ENCODE measurements around the gene RNFT2. TPM values are rescaled to one million over a fixed set of nuclear protein-coding genes. Genes with fewer than 3 reads are reported as not detected.
"Not testable (repeated sequence)": the region's sequence is repeated elsewhere in the genome, so short reads cannot be mapped to it uniquely, and the experiment has no call there.

The RNFT2 gene
- total and polyA plus RNA-seq, 9 donors = 0.88 to 2.1 (median 1.4) TPM

DNA sequence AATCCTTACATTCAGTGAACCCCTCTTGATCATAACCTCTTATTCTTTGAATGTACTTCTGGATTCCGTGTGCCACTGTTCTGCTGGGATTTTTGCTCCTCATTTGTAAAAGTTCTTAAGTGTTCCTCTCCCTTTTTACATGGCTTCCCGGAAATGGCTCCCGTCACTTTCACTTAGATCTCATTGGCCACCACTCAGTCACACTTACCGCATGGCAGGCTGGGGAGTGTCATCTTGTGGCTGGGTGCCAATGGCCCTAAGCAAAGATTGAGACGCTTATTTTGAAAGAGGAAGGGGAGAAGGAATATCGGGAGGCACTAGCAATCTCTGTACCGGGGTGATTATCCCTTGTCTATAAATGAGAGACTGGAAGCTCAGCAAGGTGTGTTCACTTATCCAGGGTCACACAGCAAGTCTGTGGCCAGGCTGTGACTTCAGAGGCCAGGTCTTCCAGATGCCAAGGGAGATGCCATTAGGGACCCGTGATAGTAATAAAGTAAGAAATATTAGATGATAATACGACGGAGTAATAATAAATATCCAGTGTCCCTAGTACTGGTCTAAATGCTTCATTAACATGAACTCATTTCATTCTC is 68.8 kb downstream of the RNFT2 start:
- Histone ChIP-seq H3K27ac (ENCODE audit: low read length) (no peak overlapping the region), H3K36me3 (ENCODE audit: control insufficient read depth, insufficient read depth, low read length) (no peaks in the 10 kb centered on the region), H3K27me3 (ENCODE audit: control insufficient read depth, insufficient read depth, low read length) (no peaks in the 10 kb centered on the region), H3K4me3 (ENCODE audit: low read length) (no peak overlapping the region), H3K4me1 (ENCODE audit: control insufficient read depth, insufficient read depth, low read length) (no peaks in the 10 kb centered on the region), H3K9me3 (replicated peaks; ENCODE audit: control insufficient read depth, low read depth, low read length) (no peaks in the 10 kb centered on the region)
- DNase-seq = no peak
- WGBS (ENCODE audit: insufficient coverage) = 61% methylated on average over 3 of the region's 10 CpGs

DNA sequence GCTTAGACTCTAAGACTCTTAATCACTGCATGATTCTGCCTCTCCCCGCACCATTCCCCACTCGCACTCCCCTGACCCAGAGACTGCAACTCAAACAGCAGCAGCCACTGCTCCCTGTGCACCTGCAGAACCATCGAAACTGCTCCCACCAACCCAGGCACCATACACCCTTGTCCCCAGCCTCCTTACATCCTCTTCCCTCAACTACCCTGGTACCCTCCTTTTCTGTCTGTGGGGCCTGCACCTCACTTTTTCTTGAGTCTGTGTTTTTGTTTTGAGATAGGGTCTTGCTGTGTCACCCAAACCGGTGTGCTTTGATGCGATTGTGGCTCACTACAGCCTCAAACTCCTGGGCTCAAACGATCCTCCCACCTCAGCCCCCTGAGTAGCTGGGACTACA is 69.4 kb downstream of the RNFT2 start:
- 98% methylated on average over 5 of the region's 6 CpGs for WGBS (ENCODE audit: insufficient coverage)
- Histone ChIP-seq H3K36me3 (ENCODE audit: control insufficient read depth, insufficient read depth, low read length) (no peaks in the 10 kb centered on the region), H3K4me1 (ENCODE audit: control insufficient read depth, insufficient read depth, low read length) (no peaks in the 10 kb centered on the region), H3K4me3 (ENCODE audit: low read length) (no peak overlapping the region), H3K9me3 (replicated peaks; ENCODE audit: control insufficient read depth, low read depth, low read length) (no peaks in the 10 kb centered on the region), H3K27ac (ENCODE audit: low read length) (no peak overlapping the region), H3K27me3 (ENCODE audit: control insufficient read depth, insufficient read depth, low read length) (no peaks in the 10 kb centered on the region)
- no peak for DNase-seq

DNA sequence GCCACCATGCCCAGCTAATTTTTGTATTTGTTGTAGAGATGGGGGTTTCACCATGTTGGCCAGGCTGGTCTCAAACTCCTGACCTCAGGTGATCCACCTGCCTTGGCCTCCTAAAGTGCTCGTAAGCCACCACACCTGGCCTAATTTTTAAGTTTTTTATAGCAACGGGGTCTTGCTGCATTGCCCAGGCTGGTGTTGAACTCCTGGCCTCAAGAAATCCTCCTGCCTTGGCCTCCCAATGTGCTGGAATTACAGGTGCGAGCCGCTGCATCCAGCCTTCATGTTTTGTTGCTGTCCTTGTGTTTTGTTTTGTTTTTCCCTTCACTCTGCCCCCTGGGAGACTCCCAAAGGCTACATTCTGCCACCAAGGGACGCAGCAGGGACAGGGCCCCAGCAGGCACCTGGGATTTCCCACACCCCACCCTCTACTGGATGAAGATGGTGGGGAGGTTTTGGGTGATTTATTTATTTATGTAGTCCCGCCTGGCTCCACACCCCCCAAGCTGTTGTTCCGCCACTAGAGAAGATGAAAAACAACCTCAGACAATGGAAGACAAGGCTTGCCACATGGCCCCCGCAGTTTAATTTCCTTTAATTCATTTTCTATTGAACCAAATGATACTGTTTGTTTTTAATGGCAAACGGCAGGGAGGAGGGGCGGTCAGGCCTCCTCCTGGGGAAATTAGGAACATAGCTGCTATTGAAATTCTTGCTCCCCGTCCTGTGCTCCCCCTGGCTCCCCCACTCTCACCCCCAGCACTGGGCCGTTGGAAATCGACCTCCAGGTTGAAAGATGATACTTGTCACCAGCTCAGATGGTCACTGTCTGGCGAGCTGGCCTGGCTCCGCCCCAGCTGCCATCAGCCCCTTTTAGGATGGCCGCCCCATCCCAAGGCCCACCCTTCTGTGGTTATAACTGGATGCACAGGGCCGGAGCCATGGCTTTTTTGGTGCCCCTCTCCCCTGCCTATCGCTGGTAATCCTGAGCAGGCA is 70.3 kb downstream of the RNFT2 start:
- DNase-seq = no peak
- Histone ChIP-seq H3K9me3 (replicated peaks; ENCODE audit: control insufficient read depth, low read depth, low read length) (no peaks in the 10 kb centered on the region), H3K4me3 (ENCODE audit: low read length) (no peak overlapping the region), H3K4me1 (ENCODE audit: control insufficient read depth, insufficient read depth, low read length) (no peaks in the 10 kb centered on the region), H3K36me3 (ENCODE audit: control insufficient read depth, insufficient read depth, low read length) (no peaks in the 10 kb centered on the region), H3K27me3 (ENCODE audit: control insufficient read depth, insufficient read depth, low read length) (no peaks in the 10 kb centered on the region), H3K27ac (ENCODE audit: low read length) (no peak overlapping the region)
- 66% methylated on average over 10 of the region's 18 CpGs for WGBS (ENCODE audit: insufficient coverage)

DNA sequence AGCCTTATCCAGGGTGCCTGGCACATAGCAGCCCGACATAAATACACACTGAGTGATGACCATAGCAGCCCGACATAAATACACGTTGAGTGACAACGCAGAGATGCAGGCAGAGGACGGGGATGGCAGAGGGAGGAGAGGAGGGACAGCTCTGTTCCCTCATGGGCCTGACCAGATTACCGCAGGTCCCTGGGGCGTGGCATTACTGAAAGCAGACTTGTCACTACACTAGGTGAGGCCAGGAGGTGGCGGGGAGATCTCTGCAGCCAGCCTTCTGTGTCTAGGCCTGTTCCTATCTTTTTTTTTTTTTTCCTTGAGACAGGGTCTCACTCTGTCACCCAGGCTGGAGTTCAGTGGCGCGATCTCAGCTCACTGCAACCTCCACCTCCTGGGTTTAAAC is 74.1 kb downstream of the RNFT2 start:
- no peaks in the 10 kb centered on the region for H3K27me3 ChIP-seq (ENCODE audit: control insufficient read depth, insufficient read depth, low read length)
- 97% methylated on average over 8 of the region's 10 CpGs for WGBS (ENCODE audit: insufficient coverage)

DNA sequence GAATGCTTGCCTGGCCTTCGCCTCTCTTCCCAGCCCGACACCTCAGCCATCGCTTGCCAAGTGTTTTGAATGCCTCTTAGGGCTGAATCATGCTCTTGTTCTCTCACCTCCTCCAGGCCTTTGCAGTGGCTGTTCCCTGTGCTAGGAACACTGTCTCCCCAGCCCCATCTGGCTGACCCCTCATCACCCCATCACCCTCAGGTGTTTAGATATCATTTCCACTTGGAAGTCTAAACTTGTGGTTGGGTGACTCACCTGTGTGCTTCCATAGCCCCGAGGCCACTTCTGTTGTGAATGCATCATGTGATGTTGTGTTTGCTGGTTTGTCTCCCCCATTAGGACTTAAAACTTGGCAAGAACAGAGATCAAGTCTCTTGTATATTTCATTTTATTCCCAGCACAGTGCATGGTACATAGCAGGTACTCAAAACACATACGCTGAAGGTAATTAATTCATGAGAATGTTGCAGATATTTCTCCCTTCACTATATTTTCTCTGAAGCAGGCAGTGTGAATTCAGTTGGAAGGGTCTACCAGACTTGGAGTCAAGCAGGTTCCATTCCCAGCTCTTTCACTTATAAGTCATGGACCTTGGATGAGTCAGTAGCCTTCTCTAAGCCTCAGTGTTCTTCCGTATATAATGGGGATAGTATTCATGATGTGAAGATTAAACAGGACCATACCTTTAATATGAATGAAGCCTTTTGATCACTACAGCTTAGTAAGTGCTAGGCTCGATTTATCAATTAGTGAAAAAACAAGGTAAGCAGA is 75.3 kb downstream of the RNFT2 start:
- no peaks in the 10 kb centered on the region for H3K36me3 ChIP-seq (ENCODE audit: control insufficient read depth, insufficient read depth, low read length)
- no peaks in the 10 kb centered on the region for H3K9me3 ChIP-seq (replicated peaks; ENCODE audit: control insufficient read depth, low read depth, low read length)
- H3K4me1 ChIP-seq (ENCODE audit: control insufficient read depth, insufficient read depth, low read length) = peaks cover 5% of the 10 kb centered on the region
- H3K27me3 ChIP-seq (ENCODE audit: control insufficient read depth, insufficient read depth, low read length) = no peaks in the 10 kb centered on the region
- no peak for DNase-seq
- H3K27ac ChIP-seq (ENCODE audit: low read length) = no peak overlapping the region
- 85% methylated on average over 3 of the region's 7 CpGs for WGBS (ENCODE audit: insufficient coverage)
- H3K4me3 ChIP-seq (ENCODE audit: low read length) = no peak overlapping the region

More for the DNA sequence above, 74.1 kb downstream of the RNFT2 start:
- DNase-seq = no peak
- Histone ChIP-seq H3K9me3 (replicated peaks; ENCODE audit: control insufficient read depth, low read depth, low read length) (no peaks in the 10 kb centered on the region), H3K4me1 (ENCODE audit: control insufficient read depth, insufficient read depth, low read length) (no peaks in the 10 kb centered on the region), H3K4me3 (ENCODE audit: low read length) (no peak overlapping the region), H3K36me3 (ENCODE audit: control insufficient read depth, insufficient read depth, low read length) (no peaks in the 10 kb centered on the region), H3K27ac (ENCODE audit: low read length) (no peak overlapping the region)

DNA sequence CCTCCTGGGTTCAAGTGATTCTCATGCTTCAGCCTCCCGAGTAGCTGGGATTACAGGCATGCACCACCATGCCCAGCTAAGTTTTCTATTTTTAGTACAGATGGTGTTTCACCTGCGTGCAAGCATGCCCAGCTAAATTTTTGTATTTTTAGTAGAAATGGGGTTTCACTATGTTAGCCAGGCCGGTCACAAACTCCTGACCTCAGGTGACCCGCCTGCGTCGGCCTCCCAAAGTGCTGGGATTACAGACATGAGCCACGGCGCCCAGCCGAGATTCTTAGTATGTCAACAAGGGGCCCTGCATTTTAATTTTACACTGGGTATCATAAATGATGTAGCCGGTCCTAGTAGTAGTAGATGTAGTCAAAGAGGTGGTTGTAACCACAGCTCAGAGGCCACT is 76.7 kb downstream of the RNFT2 start:
- 85% methylated on average over 5 of the region's 10 CpGs for WGBS (ENCODE audit: insufficient coverage)
- not testable (repeated sequence) for H3K4me3 ChIP-seq (ENCODE audit: low read length); DNase-seq; H3K27ac ChIP-seq (ENCODE audit: low read length); H3K9me3 ChIP-seq (replicated peaks; ENCODE audit: control insufficient read depth, low read depth, low read length); H3K36me3 ChIP-seq (ENCODE audit: control insufficient read depth, insufficient read depth, low read length); H3K27me3 ChIP-seq (ENCODE audit: control insufficient read depth, insufficient read depth, low read length)
- peaks cover 11% of the 10 kb centered on the region for H3K4me1 ChIP-seq (ENCODE audit: control insufficient read depth, insufficient read depth, low read length)

DNA sequence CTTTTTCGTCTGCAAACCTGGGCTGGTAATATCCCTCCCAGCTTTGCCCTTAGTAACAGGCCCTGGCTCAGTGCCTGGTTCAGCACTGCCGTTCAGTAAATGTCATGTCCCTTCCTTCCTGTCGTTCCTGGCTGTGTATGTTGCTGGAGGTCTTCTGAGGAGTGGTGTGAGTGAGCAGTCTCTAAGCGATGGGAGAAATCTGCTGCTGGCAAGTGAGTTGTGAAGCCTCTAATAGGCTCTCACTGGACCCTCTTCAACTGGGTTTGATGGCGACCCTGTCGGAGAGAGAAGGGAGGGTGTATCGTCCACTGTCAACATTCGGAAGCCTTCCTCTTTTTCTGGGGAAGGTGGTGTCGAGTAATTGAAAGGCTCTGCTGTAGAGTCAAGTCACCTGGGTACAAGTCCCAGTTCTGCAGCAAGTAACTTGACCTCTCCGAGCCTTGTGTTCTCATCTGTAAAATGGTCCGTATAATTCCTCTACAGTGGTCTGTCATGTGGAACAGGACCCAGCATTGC is 80.3 kb downstream of the RNFT2 start:
- Histone ChIP-seq H3K4me3 (ENCODE audit: low read length) (peak overlapping the region; percentile 75), H3K36me3 (ENCODE audit: control insufficient read depth, insufficient read depth, low read length) (no peaks in the 10 kb centered on the region), H3K4me1 (ENCODE audit: control insufficient read depth, insufficient read depth, low read length) (peaks cover 11% of the 10 kb centered on the region), H3K27ac (ENCODE audit: low read length) (peak overlapping the region; percentile 98), H3K27me3 (ENCODE audit: control insufficient read depth, insufficient read depth, low read length) (no peaks in the 10 kb centered on the region), H3K9me3 (replicated peaks; ENCODE audit: control insufficient read depth, low read depth, low read length) (no peaks in the 10 kb centered on the region)
- 40% methylated on average over 9 of the region's 11 CpGs for whole genome bisulfite sequencing (ENCODE audit: insufficient coverage)
- peak; percentile 70 for DNase-seq

DNA sequence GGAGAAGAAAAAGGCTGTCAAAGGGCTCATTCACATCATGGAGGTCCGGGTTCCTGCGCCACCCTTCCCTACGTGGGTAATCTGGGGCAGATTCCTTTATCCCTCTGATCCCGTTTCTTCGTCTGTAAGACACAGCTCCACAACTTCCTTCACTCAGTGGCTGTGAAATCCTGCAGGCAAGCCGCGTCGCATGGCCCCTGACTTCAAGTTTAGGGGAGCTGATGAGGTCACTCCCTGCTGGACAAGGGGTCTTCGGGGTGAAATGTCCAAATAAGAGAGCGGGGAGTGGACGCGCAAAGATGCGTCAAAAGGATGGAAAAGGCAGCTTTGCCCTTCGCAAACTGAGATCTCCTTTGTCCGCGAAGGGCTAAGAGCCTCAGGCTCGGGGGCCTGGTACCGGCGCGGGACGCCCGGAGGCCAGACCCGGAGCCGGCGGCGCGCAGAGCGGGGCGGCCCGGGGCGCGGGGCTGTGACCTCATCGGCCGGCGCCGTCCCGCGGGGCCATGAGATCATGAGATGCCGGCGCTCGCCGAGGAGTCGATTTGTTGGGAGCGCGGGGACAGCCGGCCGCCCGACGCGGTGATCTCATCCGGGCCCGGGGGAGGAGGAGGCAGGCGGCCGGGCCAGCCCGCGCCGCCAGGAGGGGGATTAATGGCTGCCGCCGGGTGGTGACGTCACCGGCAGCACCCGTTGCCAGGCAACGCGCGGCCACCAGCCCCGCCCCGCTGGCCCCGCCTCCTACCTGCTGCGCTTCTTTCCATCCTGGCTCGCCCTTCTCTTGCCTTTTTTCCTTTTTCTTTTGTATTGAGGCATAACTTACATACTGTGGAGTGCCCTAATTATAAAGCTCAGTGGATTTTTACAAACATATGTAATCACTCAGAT is 81.1 kb downstream of the RNFT2 start:
- DNase-seq = peak; percentile 95
- H3K4me3 ChIP-seq (ENCODE audit: low read length) = peak overlapping the region; percentile 75
- peaks cover 11% of the 10 kb centered on the region for H3K4me1 ChIP-seq (ENCODE audit: control insufficient read depth, insufficient read depth, low read length)
- no peaks in the 10 kb centered on the region for H3K36me3 ChIP-seq (ENCODE audit: control insufficient read depth, insufficient read depth, low read length)
- H3K27me3 ChIP-seq (ENCODE audit: control insufficient read depth, insufficient read depth, low read length) = no peaks in the 10 kb centered on the region
- peak overlapping the region; percentile 98 for H3K27ac ChIP-seq (ENCODE audit: low read length)
- under 1% methylated on average over 48 of the region's 70 CpGs for WGBS (ENCODE audit: insufficient coverage)
- H3K9me3 ChIP-seq (replicated peaks; ENCODE audit: control insufficient read depth, low read depth, low read length) = no peaks in the 10 kb centered on the region

DNA sequence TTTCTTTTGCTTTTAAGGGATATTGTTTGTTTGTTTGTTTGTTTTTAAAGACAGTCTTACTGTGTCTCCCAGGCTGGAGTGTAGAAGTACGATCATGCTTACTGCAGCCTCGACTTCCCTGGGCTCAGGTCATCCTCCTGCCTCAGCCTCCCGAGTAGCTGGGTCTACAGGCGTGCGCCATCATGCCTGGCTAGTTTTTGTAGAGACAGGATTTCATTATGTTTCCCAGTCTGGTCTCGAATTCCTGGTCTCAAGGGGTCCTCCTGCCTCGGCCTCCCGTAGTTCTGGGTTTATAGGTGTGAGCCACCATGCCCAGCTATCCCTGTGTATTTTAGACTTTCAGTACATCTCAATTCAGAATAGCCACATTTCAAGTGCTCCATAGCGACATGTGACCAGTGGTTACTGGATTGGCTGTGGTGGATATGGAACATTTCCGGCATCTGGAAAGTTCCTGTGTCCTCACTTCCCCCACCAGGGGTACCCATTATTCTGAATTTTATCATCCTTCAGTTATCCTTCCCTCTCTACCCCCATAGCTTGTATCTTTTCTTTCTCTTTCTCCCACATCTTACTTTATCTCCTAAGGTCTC is 82.0 kb downstream of the RNFT2 start:
- WGBS (ENCODE audit: insufficient coverage) = 97% methylated on average over 5 of the region's 10 CpGs
- no peak overlapping the region for H3K27ac ChIP-seq (ENCODE audit: low read length)
- DNase-seq = peak; percentile 26
- H3K9me3 ChIP-seq (replicated peaks; ENCODE audit: control insufficient read depth, low read depth, low read length) = peaks cover 2% of the 10 kb centered on the region
- H3K4me3 ChIP-seq (ENCODE audit: low read length) = no peak overlapping the region
- peaks cover 11% of the 10 kb centered on the region for H3K4me1 ChIP-seq (ENCODE audit: control insufficient read depth, insufficient read depth, low read length)
- H3K27me3 ChIP-seq (ENCODE audit: control insufficient read depth, insufficient read depth, low read length) = no peaks in the 10 kb centered on the region
- H3K36me3 ChIP-seq (ENCODE audit: control insufficient read depth, insufficient read depth, low read length) = no peaks in the 10 kb centered on the region
